A673 (cell line): ENCODE results near the gene ISG20L2. TPM values are rescaled to one million over a fixed set of nuclear protein-coding genes. Genes with fewer than 3 reads are reported as not detected.
A peak's percentile ranks its signal among the peaks of the same experiment; 100 is the strongest.

Source experiments
- BruUV-seq: library from RNA; stranded (reverse); fragments of 400-500 nt; replicated peaks from 2 replicates; lab custom pipeline; 2021; lab: Mats Ljungman, UMichigan
- CTCF ChIA-PET: fragments of 300-600 bp; sonication (Branson Sonifier 250); formaldehyde crosslinking; loops from one replicate; lab custom pipeline; 2022; ENCODE audit warnings: antibody characterized with exemption; lab: Charles Lee
- POLR2A ChIA-PET: fragments of 300-600 bp; sonication (Branson Sonifier 250); formaldehyde crosslinking; loops from one replicate; lab custom pipeline; 2022; ENCODE audit warnings: antibody characterized with exemption; ENCODE audit not compliant: low non-redundant PET; lab: Charles Lee
- DNase-seq: peaks from one replicate; pipeline ENCODE4 v3.0.0-alpha.2; 2015; ENCODE audit warnings: low spot score
- H3K27ac ChIP-seq: fragments of 200-600 bp; sonication (generic); 2 replicates; pipeline ENCODE4 v1.5.1; 2016; ENCODE audit warnings: mixed run types, low read depth, mild to moderate bottlenecking, mixed read lengths, antibody characterized with exemption, low read length; ENCODE audit not compliant: poor library complexity, severe bottlenecking
- H3K27me3 ChIP-seq: fragments of 200-600 bp; sonication (generic); replicated peaks from 2 replicates; pipeline ENCODE4 v1.6.1; 2017; ENCODE audit warnings: mixed run types, low read depth, mild to moderate bottlenecking, mixed read lengths, antibody characterized with exemption, low read length; ENCODE audit not compliant: insufficient read depth, poor library complexity
- H3K36me3 ChIP-seq: fragments of 200-600 bp; sonication (generic); 2 replicates; pipeline ENCODE4 v1.6.1; 2016; ENCODE audit warnings: mixed run types, mild to moderate bottlenecking, mixed read lengths, antibody characterized with exemption, low read length; ENCODE audit not compliant: insufficient read depth, poor library complexity, severe bottlenecking
- H3K4me1 ChIP-seq: fragments of 200-600 bp; sonication (generic); 2 replicates; pipeline ENCODE4 v1.6.1; 2017; ENCODE audit warnings: mixed run types, mild to moderate bottlenecking, mixed read lengths, antibody characterized with exemption, low read length; ENCODE audit not compliant: insufficient read depth, poor library complexity, severe bottlenecking
- H3K4me3 ChIP-seq: fragments of 200-600 bp; sonication (generic); 2 replicates; pipeline ENCODE4 v1.5.1; 2016; ENCODE audit warnings: low read depth, mixed run types, mild to moderate bottlenecking, mixed read lengths, low read length; ENCODE audit not compliant: poor library complexity, severe bottlenecking
- H3K9me3 ChIP-seq: fragments of 200-600 bp; sonication (generic); 2 replicates; pipeline ENCODE4 v1.6.1; 2016; ENCODE audit warnings: mixed run types, low read depth, mild to moderate bottlenecking, mixed read lengths, antibody characterized with exemption, low read length; ENCODE audit not compliant: poor library complexity, severe bottlenecking
- CTCF ChIP-seq: fragments of 300-800, 200-600 bp; sonication (generic); conservative IDR thresholded peaks from 2 replicates; pipeline ENCODE4 v1.5.1; 2017; ENCODE audit warnings: low read depth, mild to moderate bottlenecking, antibody characterized with exemption, low read length, moderate library complexity, mixed read lengths
- EZH2 ChIP-seq: fragments of 200-600 bp; sonication (generic); IDR thresholded peaks from 2 replicates; pipeline ENCODE4 v1.6.1; 2017; ENCODE audit warnings: borderline replicate concordance, low read depth, mild to moderate bottlenecking, mixed read lengths, antibody characterized with exemption, low read length; ENCODE audit not compliant: poor library complexity, severe bottlenecking
- intact Hi-C: fragments of 100-400 bp; cut with micrococcal nuclease; formaldehyde crosslinking; loops from one replicate; pipeline ENCODE4 v1.10.0; 2022; ENCODE audit not compliant: unreplicated experiment
- total RNA-seq: library from RNA; stranded (reverse); gene quantifications from 2 replicates; pipeline ENCODE4 v1.2.3, GENCODE V29; 2021

ISG20L2 gene
- total RNA-seq, 1 experiment from 2014 or later: 46.5 TPM

GRCh38 chr1:156738407-156738806, 9.8 kb upstream of the ISG20L2 start:
- ChIA-PET CTCF (interaction anchor here (1.0 kb wide), 1 partner anchor 348 kb away, joined by 4 read pairs; no protein-coding TSS in a partner anchor), POLR2A (interaction anchor here (0.6 kb wide), 1 partner anchor 545 kb away, joined by 3 read pairs; no protein-coding TSS in a partner anchor)
- intact Hi-C loops: no loop called here
- H3K27ac ChIP-seq: no peak overlapping the region
- no peak overlapping the region for H3K4me3 ChIP-seq
- H3K4me1 ChIP-seq: peaks cover 8% of the 10 kb centered on the region
- no TSS peak for BruUV-seq
- peaks cover 45% of the 10 kb centered on the region for H3K36me3 ChIP-seq
- no peaks in the 10 kb centered on the region for H3K9me3 ChIP-seq
- no peak for TF ChIP-seq EZH2
- no peak for TF ChIP-seq CTCF
- DNase-seq: no peak
- H3K27me3 ChIP-seq: no peaks in the 10 kb centered on the region

- no peak overlapping the region for H3K27ac ChIP-seq
- ChIA-PET POLR2A (interaction anchor here (0.6 kb wide), 1 partner anchor 50 kb away, joined by 11 read pairs; no protein-coding TSS in a partner anchor), CTCF (no interaction called here)
- H3K9me3 ChIP-seq: no peaks in the 10 kb centered on the region
- no peak for TF ChIP-seq EZH2
- no peaks in the 10 kb centered on the region for H3K4me1 ChIP-seq
- no peak overlapping the region for H3K4me3 ChIP-seq
- H3K27me3 ChIP-seq: no peaks in the 10 kb centered on the region
- intact Hi-C loops: no loop called here
- DNase-seq: no peak
- BruUV-seq: no TSS peak
- H3K36me3 ChIP-seq: peaks cover 27% of the 10 kb centered on the region
These were observed 5.5 kb upstream of the ISG20L2 start for GRCh38 chr1:156733989-156734584.

- CTCF ChIA-PET: interaction anchor here (0.6 to 5.2 kb wide), 4 partner anchors 38 to 163 kb away, joined by 3 to 117 read pairs (median 33); partner anchors contain the start of genes INSRR and NTRK1
- H3K9me3 ChIP-seq: no peaks in the 10 kb centered on the region
- H3K4me3 ChIP-seq: peak within 1 kb of the TSS; percentile 95
- H3K36me3 ChIP-seq: peaks cover 19% of the 10 kb centered on the region
- H3K27me3 ChIP-seq: no peaks in the 10 kb centered on the region
- TSS peak; percentile 59 for BruUV-seq
- H3K4me1 ChIP-seq: peaks cover 23% of the 10 kb centered on the region
- H3K27ac ChIP-seq: peak within 1 kb of the TSS; percentile 96
- intact Hi-C loops: loop anchor here (2.0 kb wide), 1 partner anchor 41 kb away; no protein-coding TSS in a partner anchor
- no peak for TF ChIP-seq CTCF
- TF ChIP-seq EZH2: no peak
- POLR2A ChIA-PET: interaction anchor here (0.7 to 2.0 kb wide), 3 partner anchors 9 to 157 kb away, joined by 3 to 11 read pairs (median 8); partner anchors contain the start of gene MRPL24
- DNase-seq: peak; percentile 90
These were observed 504 bp downstream of the ISG20L2 start, which contains the start of gene METTL25B for GRCh38 chr1:156727926-156728598. TSS of gene METTL25B (plus strand) at chr1:156728469. CDS start at chr1:156729105, 636 bp downstream.
